NCI-H524 treated with DMSO at 0.1 percent for 48 hours (cell line): ENCODE data around the gene HPRT1.
"Not testable (repeated sequence)": the region's sequence is repeated elsewhere in the genome, so short reads cannot be mapped to it uniquely, and the experiment has no call there.

ENCODE experiments used
- DNase-seq: peaks from one replicate; lab custom pipeline; 2025; lab: John Stamatoyannopoulos, UW

Gene HPRT1

GRCh38 chrX:134460005-134460861 lies at the start of gene HPRT1:
Gene HPRT1, plus strand, starts transcription at chrX:134460165. Its CDS starts 147 bp downstream, at chrX:134460312.
- no peak for DNase-seq

- no peak for DNase-seq
These were observed 43.9 kb upstream of the HPRT1 start for GRCh38 chrX:134416087-134416486.

- DNase-seq: no peak
These were observed 41.5 kb upstream of the HPRT1 start for GRCh38 chrX:134418317-134419113.

GRCh38 chrX:134419784-134420183 lies 40.2 kb upstream of the HPRT1 start:
- DNase-seq: no peak

GRCh38 chrX:134423606-134424005 lies 36.4 kb upstream of the HPRT1 start:
- peak; percentile 0 for DNase-seq

GRCh38 chrX:134426281-134426680 lies 33.7 kb upstream of the HPRT1 start:
- no peak for DNase-seq

GRCh38 chrX:134431894-134432293 lies 28.1 kb upstream of the HPRT1 start:
- no peak for DNase-seq

- no peak for DNase-seq
These were observed 24.1 kb upstream of the HPRT1 start for GRCh38 chrX:134435894-134436293.

GRCh38 chrX:134443020-134443419 lies 16.9 kb upstream of the HPRT1 start:
- DNase-seq: peak; percentile 24

- DNase-seq: no peak
These were observed 16.5 kb upstream of the HPRT1 start for GRCh38 chrX:134443461-134443860.

GRCh38 chrX:134444681-134445080 lies 15.3 kb upstream of the HPRT1 start:
- no peak for DNase-seq

GRCh38 chrX:134452596-134452995 lies 7.4 kb upstream of the HPRT1 start:
- no peak for DNase-seq

- no peak for DNase-seq
These were observed 6.3 kb upstream of the HPRT1 start for GRCh38 chrX:134453631-134454030.

- DNase-seq: no peak
These were observed 5.5 kb upstream of the HPRT1 start for GRCh38 chrX:134454506-134454905.

GRCh38 chrX:134457708-134458107 lies 2.3 kb upstream of the HPRT1 start:
- DNase-seq: no peak

- no peak for DNase-seq
These were observed 321 bp upstream of the HPRT1 start for GRCh38 chrX:134459683-134460004.

- DNase-seq: no peak
These were observed 876 bp downstream of the HPRT1 start for GRCh38 chrX:134460862-134461220.

GRCh38 chrX:134461437-134461836 lies 1.5 kb downstream of the HPRT1 start:
- no peak for DNase-seq

- DNase-seq: no peak
These were observed 3.0 kb downstream of the HPRT1 start for GRCh38 chrX:134462927-134463326.

GRCh38 chrX:134464453-134464852 lies 4.5 kb downstream of the HPRT1 start:
- not testable (repeated sequence) for DNase-seq

- no peak for DNase-seq
These were observed 9.5 kb downstream of the HPRT1 start for GRCh38 chrX:134469486-134469885.

- no peak for DNase-seq
These were observed 10.0 kb downstream of the HPRT1 start for GRCh38 chrX:134470013-134470412.

- DNase-seq: no peak
These were observed 12.1 kb downstream of the HPRT1 start for GRCh38 chrX:134472041-134472440.
